A549 (cell line): ENCODE data around the gene ABCC6. TPM values are rescaled to one million over a fixed set of nuclear protein-coding genes. Genes with fewer than 3 reads are reported as not detected.

Experiments
- ATAC-seq, 2 experiments: fragments of 200-7000 bp in 1 of 2; fragments of >200 bp in 1 of 2; cut with Nextera tagmentation in 1 of 2; cut with Tn5 transposase in 1 of 2; 3 replicates each; pipeline versions ENCODE4 v1.8.0 to v1.9.1; 2018 to 2020; ENCODE audit warnings: mild to moderate bottlenecking in 1 of 2, moderate library complexity in 1 of 2
- CTCF ChIA-PET: fragments of 300-600 bp; sonication (Branson Sonifier 250); formaldehyde crosslinking; extraction: SDS; loops from one replicate; lab custom pipeline; 2021; ENCODE audit warnings: antibody characterized with exemption, inconsistent platforms; lab: Yijun Ruan, JAX
- POLR2A ChIA-PET: fragments of 350-600 bp; formaldehyde crosslinking; extraction: SDS; loops from one replicate; lab custom pipeline; 2021; ENCODE audit warnings: antibody characterized with exemption, inconsistent platforms; lab: Yijun Ruan, JAX
- DNase-seq, 2 experiments: peaks; one replicate each; pipeline versions ENCODE4 v3.0.0 to v3.0.0-alpha.2; 2011 to 2016; ENCODE audit warnings: low read depth in 1 of 2, low spot score in 1 of 2
- FAIRE-seq: peaks from 2 replicates; lab custom pipeline; 2011; peaks lifted over from hg19 to GRCh38; lab: Jason Lieb, UNC
- H3K27ac ChIP-seq, 2 experiments: fragments of >200 bp; sonication (Bioruptor Twin); formaldehyde crosslinking; 3 replicates each; pipeline ENCODE4 v1.5.1; 2016 to 2017
- H3K4me1 ChIP-seq: fragments of >200 bp; sonication (Bioruptor Twin); formaldehyde crosslinking; 3 replicates; pipeline ENCODE4 v1.6.1; 2016
- H3K4me2 ChIP-seq: fragments of >200 bp; sonication (Bioruptor Twin); formaldehyde crosslinking; 3 replicates; pipeline ENCODE4 v1.6.1; 2016
- H3K4me3 ChIP-seq: fragments of >200 bp; sonication (Bioruptor Twin); formaldehyde crosslinking; 3 replicates; pipeline ENCODE4 v1.5.1; 2016
- H3K9me3 ChIP-seq: fragments of >200 bp; sonication (Bioruptor Twin); formaldehyde crosslinking; 3 replicates; pipeline ENCODE4 v1.6.1; 2016
- CEBPB ChIP-seq, 2 experiments: fragments of >200 bp in 1 of 2; sonication (Bioruptor Twin) in 1 of 2; formaldehyde crosslinking in 1 of 2; IDR thresholded peaks; 2 replicates each; pipeline ENCODE4 v1.6.1; 2012 to 2016
- CHD4 ChIP-seq: fragments of 200-600 bp; sonication (generic); IDR thresholded peaks from 2 replicates; pipeline ENCODE4 v1.6.1; 2016; ENCODE audit warnings: antibody characterized with exemption, mild to moderate bottlenecking, borderline replicate concordance
- EHF ChIP-seq: fragments of 250-450 bp; sonication (Bioruptor Pico); IDR thresholded peaks from 2 replicates; pipeline ENCODE4 v1.5.0; 2020; ENCODE audit warnings: mild to moderate bottlenecking
- EHMT2 ChIP-seq: fragments of 200-600 bp; sonication (generic); IDR thresholded peaks from 2 replicates; pipeline ENCODE4 v1.6.1; 2016; ENCODE audit warnings: antibody characterized with exemption, low read depth, mild to moderate bottlenecking, moderate library complexity
- EP300 ChIP-seq, 2 experiments: fragments of >200 bp; sonication (Bioruptor Twin); formaldehyde crosslinking; IDR thresholded peaks; 2 replicates in 1 of 2; 3 replicates in 1 of 2; pipeline ENCODE4 v1.6.1; 2016 to 2017
- FOXS1 ChIP-seq: fragments of 250-450 bp; sonication (Bioruptor Pico); IDR thresholded peaks from 2 replicates; pipeline ENCODE4 v1.5.0; 2020; ENCODE audit warnings: mild to moderate bottlenecking, moderate library complexity
- HMGXB4 ChIP-seq: fragments of 250-450 bp; sonication (Bioruptor Pico); IDR thresholded peaks from 2 replicates; pipeline ENCODE4 v1.5.0; 2021; ENCODE audit warnings: mild to moderate bottlenecking, moderate library complexity, borderline replicate concordance
- HOXA7 ChIP-seq: fragments of 250-450 bp; sonication (Bioruptor Pico); IDR thresholded peaks from 2 replicates; pipeline ENCODE4 v1.5.0; 2020; ENCODE audit warnings: mild to moderate bottlenecking, moderate library complexity
- HOXB13 ChIP-seq: fragments of 250-450 bp; sonication (Bioruptor Pico); IDR thresholded peaks from 2 replicates; pipeline ENCODE4 v1.5.0; 2020; ENCODE audit warnings: low read depth, mild to moderate bottlenecking, moderate library complexity
- HOXB5 ChIP-seq: fragments of 250-450 bp; sonication (Bioruptor Pico); IDR thresholded peaks from 2 replicates; pipeline ENCODE4 v1.5.0; 2020; ENCODE audit warnings: mild to moderate bottlenecking, moderate library complexity
- KDM1A ChIP-seq: fragments of 200-600 bp; sonication (generic); IDR thresholded peaks from 2 replicates; pipeline ENCODE4 v1.6.1; 2016; ENCODE audit warnings: low read depth, mild to moderate bottlenecking
- MAZ ChIP-seq: fragments of 150-350 bp; IDR thresholded peaks from 2 replicates; pipeline ENCODE4 v1.6.1; 2014; ENCODE audit warnings: antibody characterized with exemption, low read depth, low read length, borderline replicate concordance
- NR3C1 ChIP-seq: fragments of >200 bp; sonication (Bioruptor Twin); formaldehyde crosslinking; IDR thresholded peaks from 3 replicates; pipeline ENCODE4 v1.6.1; 2017
- PHF8 ChIP-seq: fragments of 200-600 bp; sonication (generic); IDR thresholded peaks from 2 replicates; pipeline ENCODE4 v1.6.1; 2016; ENCODE audit warnings: low read depth, mild to moderate bottlenecking, antibody characterized with exemption, moderate library complexity, borderline replicate concordance
- POLR2A ChIP-seq: IDR thresholded peaks from 2 replicates; pipeline ENCODE4 v1.6.1; 2012; ENCODE audit warnings: mild to moderate bottlenecking, low read length
- RARB ChIP-seq: fragments of 250-450 bp; sonication (Bioruptor Pico); IDR thresholded peaks from 2 replicates; pipeline ENCODE4 v1.8.0; 2021; ENCODE audit warnings: mild to moderate bottlenecking, moderate library complexity
- RCOR1 ChIP-seq: fragments of 150-350 bp; IDR thresholded peaks from 2 replicates; pipeline ENCODE4 v1.6.1; 2014; ENCODE audit warnings: antibody characterized with exemption, low read length, low read depth
- REST ChIP-seq: fragments of 200-600 bp; sonication (generic); IDR thresholded peaks from 2 replicates; pipeline ENCODE4 v1.6.1; 2016; ENCODE audit warnings: antibody characterized with exemption, mild to moderate bottlenecking, moderate library complexity
- RFX5 ChIP-seq: fragments of 450-650 bp; IDR thresholded peaks from 2 replicates; pipeline ENCODE4 v1.7.1; 2014; ENCODE audit warnings: antibody characterized with exemption, mild to moderate bottlenecking, moderate library complexity
- SREBF2 ChIP-seq: fragments of 450-650 bp; IDR thresholded peaks from 2 replicates; pipeline ENCODE4 v1.6.1; 2014; ENCODE audit warnings: mild to moderate bottlenecking, moderate library complexity
- TFCP2L1 ChIP-seq: fragments of 250-450 bp; sonication (Bioruptor Pico); IDR thresholded peaks from 2 replicates; pipeline ENCODE4 v1.5.0; 2021; ENCODE audit warnings: mild to moderate bottlenecking
- ZFP36 ChIP-seq: fragments of 450-650 bp; IDR thresholded peaks from 2 replicates; pipeline ENCODE4 v1.6.1; 2014; ENCODE audit warnings: borderline replicate concordance; ENCODE audit not compliant: partially characterized antibody
- ZNF302 ChIP-seq: fragments of 250-450 bp; sonication (Bioruptor Pico); IDR thresholded peaks from 2 replicates; pipeline ENCODE4 v1.9.0; 2021; ENCODE audit warnings: inconsistent platforms, mild to moderate bottlenecking, moderate library complexity
- WGBS: methylation state at CpG from one replicate; pipeline ENCODE4 v1.1.6; 2017; ENCODE audit errors: missing lambda C conversion rate; 5-methylcytosine and 5-hydroxymethylcytosine counted together
- polyA plus RNA-seq, 4 experiments: library from polyadenylated mRNA; depleted of rRNA in 3 of 4; stranded (reverse); fragments of >200 nt; fragmentation: RNase III in 1 of 4; extraction: RNeasy Plus Mini Kit Qiagen cat#74134 plus additional on column Dnase treatment in 1 of 4; gene quantifications; 2 replicates in 3 of 4; 3 replicates in 1 of 4; pipeline ENCODE4 v1.2.3, GENCODE V29; 2011 to 2017
- TF ChIP-seq, protein P1 (sequence below): IDR thresholded peaks from 2 replicates; pipeline ENCODE4 v1.6.1; 2012
- TF ChIP-seq, protein P2 (sequence below): IDR thresholded peaks from 2 replicates; pipeline ENCODE4 v1.6.1; 2012
- TF ChIP-seq, protein P3 (sequence below): fragments of >200 bp; sonication (Bioruptor Twin); formaldehyde crosslinking; IDR thresholded peaks from 3 replicates; pipeline ENCODE4 v1.6.1; 2016

ABCC6 gene
- polyA plus RNA-seq, 2 of the 4 experiments (the other 2 are of a cell fraction) = 3.6 to 5.0 TPM

- TF ChIP-seq PHF8 (no peak), RARB (CRISPR knock-in tag) (no peak), TFCP2L1 (no peak), HOXA7 (CRISPR knock-in tag) (no peak), EP300 (IDR thresholded peaks at IDR 0.05) (no peak), CHD4 (no peak), SREBF2 (no peak), RCOR1 (no peak), CEBPB (IDR thresholded peaks at IDR 0.05) (no peak), POLR2A (no peak)
- TF ChIP-seq, protein P1, sequence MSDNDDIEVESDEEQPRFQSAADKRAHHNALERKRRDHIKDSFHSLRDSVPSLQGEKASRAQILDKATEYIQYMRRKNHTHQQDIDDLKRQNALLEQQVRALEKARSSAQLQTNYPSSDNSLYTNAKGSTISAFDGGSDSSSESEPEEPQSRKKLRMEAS = no peak
Observed at GRCh38 chr16:16120382-16121184, 102.7 kb downstream of the ABCC6 start (continued).

GRCh38 chr16:16120044-16120381 lies 103.3 kb downstream of the ABCC6 start:
- no peak for TF ChIP-seq EP300 (IDR thresholded peaks at IDR 0.05)
- no peak for TF ChIP-seq MAZ
- TF ChIP-seq, protein P2, sequence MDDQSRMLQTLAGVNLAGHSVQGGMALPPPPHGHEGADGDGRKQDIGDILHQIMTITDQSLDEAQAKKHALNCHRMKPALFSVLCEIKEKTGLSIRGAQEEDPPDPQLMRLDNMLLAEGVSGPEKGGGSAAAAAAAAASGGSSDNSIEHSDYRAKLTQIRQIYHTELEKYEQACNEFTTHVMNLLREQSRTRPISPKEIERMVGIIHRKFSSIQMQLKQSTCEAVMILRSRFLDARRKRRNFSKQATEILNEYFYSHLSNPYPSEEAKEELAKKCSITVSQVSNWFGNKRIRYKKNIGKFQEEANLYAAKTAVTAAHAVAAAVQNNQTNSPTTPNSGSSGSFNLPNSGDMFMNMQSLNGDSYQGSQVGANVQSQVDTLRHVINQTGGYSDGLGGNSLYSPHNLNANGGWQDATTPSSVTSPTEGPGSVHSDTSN = no peak
- no peak for TF ChIP-seq ZFP36
- TF ChIP-seq KDM1A = no peak
- H3K4me1 ChIP-seq = no peaks in the 10 kb centered on the region
- no peak for DNase-seq
- 90% methylated on average over 8 of the region's 8 CpGs for WGBS
- no peak for FAIRE-seq
- no peak; a peak in 1 of 6 replicates for ATAC-seq
- H3K27ac ChIP-seq = no peak overlapping the region
- no peak overlapping the region for H3K4me3 ChIP-seq
- CTCF ChIA-PET = interaction anchor here (0.9 to 2.2 kb wide), 3 partner anchors 9 to 342 kb away, joined by 3 to 7 read pairs (median 4); no protein-coding TSS in a partner anchor
- H3K4me2 ChIP-seq = no peak overlapping the region
- POLR2A ChIA-PET = interaction anchor here (0.6 kb wide), 1 partner anchor 26 kb away, joined by 8 read pairs; no protein-coding TSS in a partner anchor
- H3K9me3 ChIP-seq = peaks cover 15% of the 10 kb centered on the region

DNA sequence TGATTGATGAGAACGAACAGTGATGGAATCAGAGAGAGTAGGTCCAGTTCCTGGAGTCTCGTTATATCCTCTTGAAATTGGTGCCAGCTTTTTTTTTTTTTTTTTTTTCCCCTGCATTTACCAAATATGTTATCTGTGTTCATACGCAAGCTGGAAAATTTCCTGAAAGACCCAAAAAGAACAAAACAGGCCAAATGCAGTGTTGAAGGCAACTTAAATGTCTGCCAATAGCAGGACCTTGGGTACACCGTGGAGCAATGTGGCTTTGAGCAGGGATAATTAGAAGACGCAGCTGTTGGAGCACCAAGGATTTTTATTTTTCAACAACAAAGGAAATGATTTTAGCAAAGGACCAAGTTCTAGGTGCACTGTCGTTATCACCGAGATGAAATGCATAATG lies 105.0 kb downstream of the ABCC6 start:
- POLR2A ChIA-PET = interaction anchor here (0.6 kb wide), 1 partner anchor 16 kb away, joined by 5 read pairs; no protein-coding TSS in a partner anchor
- ATAC-seq = no peak
- no peak for DNase-seq
- 96% methylated on average over 7 of the region's 7 CpGs for WGBS
- CTCF ChIA-PET = interaction anchor here (1.1 to 2.2 kb wide), 2 partner anchors 24 to 340 kb away, joined by 3 to 7 read pairs; no protein-coding TSS in a partner anchor
- H3K4me1 ChIP-seq = no peaks in the 10 kb centered on the region
- H3K4me2 ChIP-seq = no peak overlapping the region
- no peak for FAIRE-seq
- peaks cover 4% of the 10 kb centered on the region; the same call in 1 of the 3 replicates for H3K9me3 ChIP-seq
- no peak overlapping the region for H3K4me3 ChIP-seq
- H3K27ac ChIP-seq = no peak overlapping the region
- TF ChIP-seq EHMT2 (no peak), REST (no peak), HOXB5 (no peak), HOXB13 (CRISPR knock-in tag) (no peak), EHF (CRISPR knock-in tag) (no peak), NR3C1 (no peak), FOXS1 (CRISPR knock-in tag) (no peak), ZNF302 (no peak), RFX5 (no peak), SREBF2 (no peak), ZFP36 (no peak), RCOR1 (no peak), HMGXB4 (no peak)
- TF ChIP-seq, protein P3, sequence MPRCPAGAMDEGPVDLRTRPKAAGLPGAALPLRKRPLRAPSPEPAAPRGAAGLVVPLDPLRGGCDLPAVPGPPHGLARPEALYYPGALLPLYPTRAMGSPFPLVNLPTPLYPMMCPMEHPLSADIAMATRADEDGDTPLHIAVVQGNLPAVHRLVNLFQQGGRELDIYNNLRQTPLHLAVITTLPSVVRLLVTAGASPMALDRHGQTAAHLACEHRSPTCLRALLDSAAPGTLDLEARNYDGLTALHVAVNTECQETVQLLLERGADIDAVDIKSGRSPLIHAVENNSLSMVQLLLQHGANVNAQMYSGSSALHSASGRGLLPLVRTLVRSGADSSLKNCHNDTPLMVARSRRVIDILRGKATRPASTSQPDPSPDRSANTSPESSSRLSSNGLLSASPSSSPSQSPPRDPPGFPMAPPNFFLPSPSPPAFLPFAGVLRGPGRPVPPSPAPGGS = no peak
- TF ChIP-seq, all 56 proteins: peak for 0
